ENCODE data around the gene HAGHL.
"Not testable (repeated sequence)": the region's sequence is repeated elsewhere in the genome, so short reads cannot be mapped to it uniquely, and the experiment has no call there.

HAGHL gene

GRCh38 chr16:767743-768235 lies 40.9 kb downstream of the HAGHL start:
- DNase-seq (ENCODE audit: low read depth in 2 of 3, low spot score in 1 of 3): no peak

- DNase-seq (ENCODE audit: low read depth in 2 of 3, low spot score in 1 of 3): no peak
Observed at GRCh38 chr16:768428-768827, 41.5 kb downstream of the HAGHL start.

- no peak for DNase-seq (ENCODE audit: low read depth in 2 of 3, low spot score in 1 of 3)
Observed at GRCh38 chr16:769184-769784, 42.4 kb downstream of the HAGHL start.

- DNase-seq (ENCODE audit: low read depth in 2 of 3, low spot score in 1 of 3): no peak
Observed at GRCh38 chr16:769934-770333, 43.0 kb downstream of the HAGHL start.

GRCh38 chr16:770411-770810 lies 43.5 kb downstream of the HAGHL start:
- no peak for DNase-seq (ENCODE audit: low read depth in 2 of 3, low spot score in 1 of 3)

- DNase-seq (ENCODE audit: low read depth in 2 of 3, low spot score in 1 of 3): no peak
Observed at GRCh38 chr16:772959-773358, 46.1 kb downstream of the HAGHL start.

- no peak for DNase-seq (ENCODE audit: low read depth in 2 of 3, low spot score in 1 of 3)
Observed at GRCh38 chr16:774086-775001, 47.4 kb downstream of the HAGHL start.

- DNase-seq (ENCODE audit: low read depth in 2 of 3, low spot score in 1 of 3): no peak
Observed at GRCh38 chr16:775236-775796, 48.4 kb downstream of the HAGHL start.

- DNase-seq (ENCODE audit: low read depth in 2 of 3, low spot score in 1 of 3): not testable (repeated sequence)
Observed at GRCh38 chr16:776298-776697, 49.4 kb downstream of the HAGHL start.

GRCh38 chr16:776824-777223 lies 49.9 kb downstream of the HAGHL start:
- DNase-seq (ENCODE audit: low read depth in 2 of 3, low spot score in 1 of 3): no peak

- no peak for DNase-seq (ENCODE audit: low read depth in 2 of 3, low spot score in 1 of 3)
Observed at GRCh38 chr16:777826-778225, 50.9 kb downstream of the HAGHL start.

- no peak for DNase-seq (ENCODE audit: low read depth in 2 of 3, low spot score in 1 of 3)
Observed at GRCh38 chr16:778447-778846, 51.5 kb downstream of the HAGHL start.

- DNase-seq (ENCODE audit: low read depth in 2 of 3, low spot score in 1 of 3): no peak
Observed at GRCh38 chr16:778909-779527, 52.1 kb downstream of the HAGHL start.
